Nephron progenitor cell (in vitro differentiated cells): ENCODE measurements around the gene TACR2.
A peak's percentile ranks its signal among the peaks of the same experiment; 100 is the strongest.

Source experiments
- DNase-seq: peaks from one replicate; pipeline ENCODE4 v3.0.0; 2021
- H3K27ac Mint-ChIP-seq: 2 replicates; pipeline ENCODE4 v1.8.0; 2021; ENCODE audit warnings: mild to moderate bottlenecking, moderate library complexity, mixed read lengths
- H3K27me3 Mint-ChIP-seq: 2 replicates; pipeline ENCODE4 v1.8.0; 2021; ENCODE audit warnings: mild to moderate bottlenecking, low read depth, mixed read lengths; ENCODE audit not compliant: poor library complexity
- H3K36me3 Mint-ChIP-seq: 2 replicates; pipeline ENCODE4 v1.8.0; 2021; ENCODE audit warnings: low read depth, mixed read lengths
- H3K4me1 Mint-ChIP-seq: 2 replicates; pipeline ENCODE4 v1.8.0; 2021; ENCODE audit warnings: mixed read lengths
- H3K4me3 Mint-ChIP-seq: 2 replicates; pipeline ENCODE4 v1.8.0; 2021; ENCODE audit warnings: mild to moderate bottlenecking, moderate library complexity, mixed read lengths
- H3K9me3 Mint-ChIP-seq: 2 replicates; pipeline ENCODE4 v1.8.0; 2021; ENCODE audit warnings: mild to moderate bottlenecking, moderate library complexity, mixed read lengths
- CTCF ChIP-seq: fragments of 200-600 bp; sonication (generic); IDR thresholded peaks from 2 replicates; pipeline ENCODE4 v1.5.0; 2021; ENCODE audit warnings: antibody characterized with exemption

The TACR2 gene

GRCh38 chr10:69457771-69458237 lies 41.1 kb upstream of the TACR2 start:
- peaks cover 49% of the 10 kb centered on the region for H3K4me1 Mint-ChIP-seq
- H3K4me3 Mint-ChIP-seq = no peak overlapping the region
- peaks cover 17% of the 10 kb centered on the region for H3K27me3 Mint-ChIP-seq
- TF ChIP-seq CTCF = no peak
- no peaks in the 10 kb centered on the region for H3K36me3 Mint-ChIP-seq
- no peak for DNase-seq
- no peaks in the 10 kb centered on the region for H3K9me3 Mint-ChIP-seq
- peak overlapping the region; percentile 29 for H3K27ac Mint-ChIP-seq

- no peak overlapping the region for H3K4me3 Mint-ChIP-seq
- no peak overlapping the region for H3K27ac Mint-ChIP-seq
- no peaks in the 10 kb centered on the region for H3K9me3 Mint-ChIP-seq
- DNase-seq = no peak
- H3K4me1 Mint-ChIP-seq = peaks cover 51% of the 10 kb centered on the region
- no peak for TF ChIP-seq CTCF
- peaks cover 24% of the 10 kb centered on the region for H3K27me3 Mint-ChIP-seq
- no peaks in the 10 kb centered on the region for H3K36me3 Mint-ChIP-seq
Measured at GRCh38 chr10:69456880-69457693, 40.4 kb upstream of the TACR2 start.

- Mint-ChIP-seq H3K36me3 (no peaks in the 10 kb centered on the region), H3K4me3 (no peak overlapping the region), H3K4me1 (peaks cover 46% of the 10 kb centered on the region), H3K9me3 (no peaks in the 10 kb centered on the region), H3K27me3 (peaks cover 30% of the 10 kb centered on the region), H3K27ac (no peak overlapping the region)
- no peak for DNase-seq
- no peak for TF ChIP-seq CTCF
Measured at GRCh38 chr10:69455006-69455763, 38.5 kb upstream of the TACR2 start.

GRCh38 chr10:69453795-69454194 lies 37.1 kb upstream of the TACR2 start:
- H3K27ac Mint-ChIP-seq = no peak overlapping the region
- H3K9me3 Mint-ChIP-seq = no peaks in the 10 kb centered on the region
- H3K27me3 Mint-ChIP-seq = peaks cover 35% of the 10 kb centered on the region
- H3K36me3 Mint-ChIP-seq = no peaks in the 10 kb centered on the region
- H3K4me1 Mint-ChIP-seq = peaks cover 43% of the 10 kb centered on the region
- DNase-seq = no peak
- no peak overlapping the region for H3K4me3 Mint-ChIP-seq
- TF ChIP-seq CTCF = no peak

GRCh38 chr10:69452676-69453415 lies 36.1 kb upstream of the TACR2 start:
- no peak for TF ChIP-seq CTCF
- H3K27me3 Mint-ChIP-seq = peaks cover 35% of the 10 kb centered on the region
- no peaks in the 10 kb centered on the region for H3K9me3 Mint-ChIP-seq
- H3K4me1 Mint-ChIP-seq = peaks cover 40% of the 10 kb centered on the region
- DNase-seq = peak; percentile 18
- no peak overlapping the region for H3K27ac Mint-ChIP-seq
- H3K4me3 Mint-ChIP-seq = peak overlapping the region; percentile 77
- no peaks in the 10 kb centered on the region for H3K36me3 Mint-ChIP-seq
